Measurements from ENCODE around the gene ETV3L.
A peak's percentile ranks its signal among the peaks of the same experiment; 100 is the strongest.

The ETV3L gene

DNA sequence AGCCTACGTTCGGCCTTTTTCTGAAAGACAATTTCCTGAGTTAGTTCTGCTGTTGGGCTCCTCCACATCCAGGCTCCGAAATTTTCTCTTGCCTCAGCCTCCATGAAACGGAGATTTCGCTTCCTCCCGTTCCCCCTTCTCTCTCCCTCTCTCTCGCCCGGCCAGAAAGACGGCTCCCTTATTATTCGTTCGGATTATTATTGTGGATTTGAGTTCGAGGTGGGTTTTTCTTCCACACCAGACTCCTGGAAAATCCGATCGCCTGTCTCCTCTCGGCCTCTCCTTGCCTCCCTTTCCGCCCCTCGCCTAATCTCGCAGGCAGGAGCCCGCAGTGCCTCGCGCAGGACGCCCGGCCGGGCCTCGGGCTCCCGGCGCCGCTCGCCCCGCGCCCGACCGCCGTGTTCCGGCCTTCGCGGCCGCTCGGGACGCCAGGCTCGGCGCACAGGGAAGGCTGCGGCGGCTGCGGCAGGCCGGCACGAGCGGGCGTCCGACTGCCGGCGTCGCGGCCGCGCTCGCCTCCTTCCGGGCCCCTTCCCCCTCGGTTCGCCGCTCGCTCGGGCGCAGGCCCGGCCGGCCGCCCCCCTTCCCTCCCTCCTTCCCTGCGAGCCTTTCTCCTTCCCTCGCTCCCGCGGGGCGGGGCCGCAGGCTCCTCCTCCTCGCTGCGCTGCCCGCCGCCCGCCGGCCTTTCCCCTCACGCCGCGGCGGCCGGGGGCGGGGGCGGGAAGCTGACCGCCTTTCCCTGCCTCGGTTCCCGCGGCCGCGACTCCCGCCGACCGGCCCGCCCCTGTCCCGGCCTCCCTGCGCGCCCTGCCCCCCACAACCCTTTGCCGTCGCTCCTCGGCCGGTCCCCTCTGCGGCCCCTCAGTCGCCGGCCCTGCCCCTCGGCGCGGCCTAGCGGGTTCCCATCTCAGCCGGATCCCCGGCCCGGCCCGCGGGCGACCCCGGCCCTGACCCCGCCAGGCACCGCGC, 54.1 kb downstream of the ETV3L start, which contains the start of gene ARHGEF11:
TSS of gene ARHGEF11 (minus strand) at position 493 of the 969 bp plus-strand sequence. CDS start 1,412 bp downstream, outside the sequence.
- peak within 1 kb of the TSS; percentile 76 for H3K4me3 ChIP-seq (ENCODE audit: control insufficient read depth, low read depth, low read length)
- TF ChIP-seq, protein P1, sequence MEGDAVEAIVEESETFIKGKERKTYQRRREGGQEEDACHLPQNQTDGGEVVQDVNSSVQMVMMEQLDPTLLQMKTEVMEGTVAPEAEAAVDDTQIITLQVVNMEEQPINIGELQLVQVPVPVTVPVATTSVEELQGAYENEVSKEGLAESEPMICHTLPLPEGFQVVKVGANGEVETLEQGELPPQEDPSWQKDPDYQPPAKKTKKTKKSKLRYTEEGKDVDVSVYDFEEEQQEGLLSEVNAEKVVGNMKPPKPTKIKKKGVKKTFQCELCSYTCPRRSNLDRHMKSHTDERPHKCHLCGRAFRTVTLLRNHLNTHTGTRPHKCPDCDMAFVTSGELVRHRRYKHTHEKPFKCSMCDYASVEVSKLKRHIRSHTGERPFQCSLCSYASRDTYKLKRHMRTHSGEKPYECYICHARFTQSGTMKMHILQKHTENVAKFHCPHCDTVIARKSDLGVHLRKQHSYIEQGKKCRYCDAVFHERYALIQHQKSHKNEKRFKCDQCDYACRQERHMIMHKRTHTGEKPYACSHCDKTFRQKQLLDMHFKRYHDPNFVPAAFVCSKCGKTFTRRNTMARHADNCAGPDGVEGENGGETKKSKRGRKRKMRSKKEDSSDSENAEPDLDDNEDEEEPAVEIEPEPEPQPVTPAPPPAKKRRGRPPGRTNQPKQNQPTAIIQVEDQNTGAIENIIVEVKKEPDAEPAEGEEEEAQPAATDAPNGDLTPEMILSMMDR (IDR thresholded peaks at IDR 0.05; ENCODE audit: control insufficient read depth, insufficient read depth, low read depth, low read length, missing control alignments): no peak
- peak; percentile 35 for DNase-seq (ENCODE audit: low read depth)

DNA sequence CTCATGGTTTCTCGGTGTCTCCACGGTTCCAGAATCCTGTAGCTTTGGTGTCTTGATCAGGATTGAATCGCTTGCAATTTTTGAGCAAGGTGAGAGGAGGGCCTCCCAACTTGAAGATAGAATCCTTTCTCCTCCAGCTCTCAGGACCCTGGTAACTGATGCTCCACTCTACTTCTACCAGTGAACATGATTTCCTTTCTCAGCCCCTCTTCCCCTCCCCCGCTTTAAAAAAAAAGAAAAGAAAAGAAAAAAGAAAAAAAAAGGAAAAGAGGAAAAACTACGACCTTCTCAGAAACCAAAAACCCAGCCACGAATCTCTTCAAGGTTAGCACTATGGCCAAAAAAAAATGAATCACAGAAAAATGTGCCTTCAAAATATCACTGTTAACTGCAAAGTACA, 55.3 kb downstream of the ETV3L start:
- TF ChIP-seq, protein P1 (IDR thresholded peaks at IDR 0.05; ENCODE audit: control insufficient read depth, insufficient read depth, low read depth, low read length, missing control alignments): no peak

DNA sequence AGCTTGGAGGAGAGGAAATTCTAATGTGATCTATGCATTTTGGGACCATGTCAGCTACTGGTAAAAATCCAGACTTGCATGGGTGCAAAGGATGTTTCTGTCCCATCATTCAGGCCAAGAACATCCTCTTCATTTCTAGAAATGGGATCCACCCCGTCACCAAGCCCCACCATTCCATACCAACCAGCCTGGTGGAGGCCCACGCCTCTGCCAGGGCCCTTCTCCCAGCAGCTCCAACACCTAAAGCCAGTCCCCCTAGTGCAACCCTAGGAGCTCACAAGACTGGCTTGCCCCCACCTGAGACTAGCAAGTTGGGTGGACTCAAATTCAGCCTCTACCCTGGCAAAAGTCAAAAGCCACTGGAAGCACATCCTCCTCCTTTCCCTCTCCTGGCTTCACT, 55.9 kb downstream of the ETV3L start:
- TF ChIP-seq, protein P1 (IDR thresholded peaks at IDR 0.05; ENCODE audit: control insufficient read depth, insufficient read depth, low read depth, low read length, missing control alignments): no peak
- DNase-seq (ENCODE audit: low read depth): no peak
- peak overlapping the region; percentile 76 for H3K4me3 ChIP-seq (ENCODE audit: control insufficient read depth, low read depth, low read length)

More for the DNA sequence above, 55.3 kb downstream of the ETV3L start:
- peak overlapping the region; percentile 76 for H3K4me3 ChIP-seq (ENCODE audit: control insufficient read depth, low read depth, low read length)
- no peak for DNase-seq (ENCODE audit: low read depth)

DNA sequence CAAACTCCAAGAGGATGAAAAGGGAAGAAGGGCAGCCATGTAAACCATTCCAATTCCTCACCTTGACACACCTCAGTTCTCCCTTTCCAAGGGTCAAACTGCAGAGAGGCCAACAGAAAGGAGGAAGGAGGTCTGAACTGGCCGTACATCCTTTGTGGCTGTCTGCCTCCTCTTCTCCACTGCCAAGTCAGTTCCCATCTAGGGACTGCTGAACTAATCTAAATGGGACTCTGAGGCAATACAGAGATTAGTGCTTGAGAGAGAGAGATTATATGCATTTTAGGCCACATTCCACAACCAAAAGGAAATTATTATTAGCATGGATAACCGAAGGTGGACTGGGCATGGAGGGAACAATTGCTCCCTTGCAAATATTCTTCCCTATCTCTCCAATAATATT, 56.8 kb downstream of the ETV3L start:
- TF ChIP-seq, protein P1 (IDR thresholded peaks at IDR 0.05; ENCODE audit: control insufficient read depth, insufficient read depth, low read depth, low read length, missing control alignments): no peak
- H3K4me3 ChIP-seq (ENCODE audit: control insufficient read depth, low read depth, low read length): peak overlapping the region; percentile 1
- no peak for DNase-seq (ENCODE audit: low read depth)
